T47D (cell line): Measurements from ENCODE around the gene SLC6A6.

Experiments used
- DNase-seq, 2 experiments: peaks; one replicate each; pipeline versions ENCODE4 v3.0.0 to v3.0.0-alpha.2; 2011 to 2012; ENCODE audit warnings: low read depth in 1 of 2, low spot score in 1 of 2
- JUND ChIP-seq: IDR thresholded peaks from 2 replicates; pipeline ENCODE4 v1.6.1; 2012; ENCODE audit warnings: low read depth
- in situ Hi-C: cut with HindIII; loops from 2 replicates; pipeline ENCODE4 v1.10.0; 2016; ENCODE audit warnings: low sequenced_read_pairs, low pct_unique_long_range_greater_than_20kb

The SLC6A6 gene

GRCh38 chr3:14472471-14473351 is 70.3 kb downstream of the SLC6A6 start:
- in situ Hi-C loops: no loop called here
- no peak for TF ChIP-seq JUND
- no peak for DNase-seq

DNA sequence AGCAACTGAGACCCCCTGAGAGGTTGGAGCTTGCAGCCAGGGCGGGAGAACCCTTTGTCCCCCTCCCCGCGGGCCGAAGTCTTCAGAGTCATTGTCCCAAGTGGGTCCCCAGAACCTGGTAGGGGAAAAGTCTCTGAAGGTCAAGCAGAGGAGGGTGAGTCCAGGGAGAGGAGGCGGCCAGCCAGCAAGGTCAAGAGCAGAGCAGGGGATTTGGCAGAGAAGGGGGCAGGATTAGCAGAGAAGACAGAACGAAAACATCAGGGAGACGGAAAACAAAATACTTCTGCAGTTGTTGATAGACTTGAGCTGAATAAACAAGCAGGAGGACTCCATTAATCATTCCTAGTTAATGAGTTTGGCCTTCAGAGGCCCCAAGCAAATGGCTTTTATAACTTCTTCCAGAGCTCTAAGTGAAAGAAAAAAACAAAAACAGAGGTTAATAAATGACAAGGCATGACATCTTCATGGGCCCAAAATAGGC is 71.0 kb downstream of the SLC6A6 start:
- DNase-seq: no peak
- in situ Hi-C loops: no loop called here
- no peak for TF ChIP-seq JUND

GRCh38 chr3:14474363-14475081 is 72.1 kb downstream of the SLC6A6 start:
- TF ChIP-seq JUND: no peak
- in situ Hi-C loops: no loop called here
- no peak for DNase-seq

- DNase-seq: no peak
- no peak for TF ChIP-seq JUND
- in situ Hi-C loops: no loop called here
Measured at GRCh38 chr3:14475621-14476020, 73.2 kb downstream of the SLC6A6 start.

DNA sequence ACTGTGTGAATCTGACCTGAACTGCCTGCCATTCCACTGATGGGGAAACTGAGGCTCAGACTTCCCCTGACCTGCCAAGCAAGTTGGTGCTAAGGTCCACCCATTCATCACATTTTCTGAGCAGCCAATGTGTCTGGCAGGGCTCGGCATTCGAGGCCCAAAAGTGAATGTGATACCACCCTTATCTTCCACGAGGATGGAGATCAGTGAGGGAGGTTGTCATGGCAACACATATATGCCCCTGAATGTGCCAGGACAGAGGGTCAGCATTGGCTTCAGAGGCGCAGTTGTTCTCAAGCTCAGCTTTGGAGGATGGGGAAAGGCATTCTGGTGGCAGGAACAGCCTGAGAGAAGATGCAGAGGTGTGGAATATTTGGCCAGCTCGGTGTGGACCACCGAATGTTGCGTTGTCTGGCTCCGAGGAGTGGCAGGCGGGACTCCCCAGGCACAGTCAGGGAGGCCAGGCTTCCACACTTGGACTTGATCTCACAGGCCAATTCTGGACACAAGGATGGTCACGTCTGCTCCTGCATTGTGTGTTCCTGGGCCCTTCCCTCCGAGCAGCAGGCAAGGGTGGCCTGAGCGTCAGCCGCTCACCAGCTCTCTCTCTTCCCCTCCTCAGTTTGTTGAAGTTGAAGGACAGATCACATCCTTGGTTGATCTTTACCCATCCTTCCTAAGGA is 74.3 kb downstream of the SLC6A6 start:
- no peak for DNase-seq
- in situ Hi-C loops: no loop called here
- no peak for TF ChIP-seq JUND

DNA sequence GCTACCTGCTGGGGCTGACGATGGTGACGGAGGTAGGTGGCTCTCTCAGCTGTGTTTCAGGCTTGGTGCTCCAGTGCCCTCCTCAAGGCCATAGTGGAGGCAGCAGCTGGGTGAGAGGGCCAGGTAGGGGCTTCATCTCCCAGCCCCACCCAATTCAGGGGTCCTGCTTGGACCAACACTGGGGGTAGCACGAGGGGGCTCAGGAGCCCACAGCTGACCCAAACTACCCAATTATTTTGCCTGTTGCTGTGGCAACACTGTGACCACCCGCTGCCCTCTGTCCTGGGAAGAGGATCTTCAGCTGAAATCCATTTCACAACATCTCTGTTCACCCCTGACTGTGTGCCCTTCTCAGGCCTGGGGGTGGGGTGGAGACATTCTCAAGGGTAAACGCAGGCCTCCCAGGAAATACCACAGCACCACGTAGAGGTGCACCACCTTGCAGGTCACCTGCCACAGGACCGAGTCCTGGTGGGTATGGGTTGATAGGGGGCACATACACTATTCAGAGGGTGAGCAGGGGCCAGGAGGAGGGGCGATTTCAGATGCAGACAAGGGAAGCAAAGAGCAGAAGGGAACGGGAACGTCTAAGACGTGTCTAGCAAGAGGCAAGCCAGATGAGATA is 75.0 kb downstream of the SLC6A6 start:
- no peak for DNase-seq
- TF ChIP-seq JUND: no peak
- in situ Hi-C loops: no loop called here

DNA sequence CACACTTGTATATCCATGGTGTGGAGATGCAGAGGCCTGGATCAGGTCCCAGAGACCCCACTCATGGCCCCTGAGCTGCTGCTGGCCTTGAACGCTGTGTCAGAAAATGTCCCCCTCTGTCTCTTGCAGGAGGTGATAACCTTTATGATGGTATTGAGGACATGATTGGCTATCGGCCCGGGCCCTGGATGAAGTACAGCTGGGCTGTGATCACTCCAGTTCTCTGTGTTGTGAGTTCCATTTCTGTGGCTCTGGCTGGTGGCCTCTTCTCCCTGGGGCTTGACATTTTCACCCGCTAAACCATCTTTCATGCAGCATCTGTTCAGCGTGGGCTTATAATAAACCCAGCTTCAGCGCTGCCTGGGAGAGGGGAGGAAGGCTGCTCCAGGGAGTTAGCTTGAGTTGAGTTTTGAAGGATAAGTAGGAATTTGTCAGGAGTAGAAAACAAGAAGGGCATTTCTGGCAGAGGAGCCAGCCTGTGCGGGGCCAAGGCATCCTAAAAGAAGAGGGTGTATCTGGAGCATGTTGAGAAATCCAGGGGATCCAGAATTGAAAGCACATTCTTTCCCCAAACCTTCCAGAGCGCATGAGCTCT is 76.6 kb downstream of the SLC6A6 start:
- no peak for DNase-seq
- in situ Hi-C loops: no loop called here
- no peak for TF ChIP-seq JUND

- DNase-seq: no peak
- in situ Hi-C loops: no loop called here
- TF ChIP-seq JUND: no peak
Measured at GRCh38 chr3:14479591-14479990, 77.2 kb downstream of the SLC6A6 start.

GRCh38 chr3:14480207-14481017 is 78.0 kb downstream of the SLC6A6 start:
- in situ Hi-C loops: no loop called here
- TF ChIP-seq JUND: no peak
- DNase-seq: no peak

DNA sequence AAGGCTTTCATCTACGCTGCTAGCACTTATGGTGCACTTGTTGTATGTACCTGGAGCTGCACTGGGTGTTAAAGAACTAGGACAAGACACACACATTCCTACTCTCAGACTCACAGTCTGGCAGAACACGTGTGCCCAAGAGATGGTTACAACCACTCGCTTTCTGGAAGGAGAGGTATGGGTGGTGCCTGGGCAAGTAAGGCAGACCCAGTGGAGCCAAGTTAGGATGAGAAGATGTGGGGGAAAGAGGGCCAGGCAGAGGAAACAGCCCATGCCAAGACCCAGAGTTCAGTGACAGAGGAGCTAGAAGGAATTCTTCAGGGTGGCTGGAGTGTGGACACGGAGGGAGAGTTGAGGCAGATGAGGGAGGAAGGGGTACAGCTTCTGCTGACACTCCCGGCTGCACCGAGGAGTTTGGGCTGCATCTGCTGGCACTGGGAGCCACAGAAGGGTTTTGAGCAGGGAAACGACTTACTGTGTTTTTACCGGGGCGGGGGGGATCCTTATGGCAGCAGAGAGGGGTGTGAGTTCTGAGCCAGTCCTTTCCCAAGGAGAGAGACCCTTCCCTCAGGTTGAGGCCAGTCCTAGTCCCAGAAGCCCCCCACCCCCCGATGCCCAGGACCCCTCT is 78.7 kb downstream of the SLC6A6 start:
- no peak for TF ChIP-seq JUND
- DNase-seq: no peak
- in situ Hi-C loops: no loop called here

GRCh38 chr3:14481646-14482036 is 79.2 kb downstream of the SLC6A6 start:
- no peak for TF ChIP-seq JUND
- in situ Hi-C loops: no loop called here

More at GRCh38 chr3:14481646-14482036, 79.2 kb downstream of the SLC6A6 start:
- DNase-seq: no peak
